ENCODE data around the gene BAIAP2L2.

DNA sequence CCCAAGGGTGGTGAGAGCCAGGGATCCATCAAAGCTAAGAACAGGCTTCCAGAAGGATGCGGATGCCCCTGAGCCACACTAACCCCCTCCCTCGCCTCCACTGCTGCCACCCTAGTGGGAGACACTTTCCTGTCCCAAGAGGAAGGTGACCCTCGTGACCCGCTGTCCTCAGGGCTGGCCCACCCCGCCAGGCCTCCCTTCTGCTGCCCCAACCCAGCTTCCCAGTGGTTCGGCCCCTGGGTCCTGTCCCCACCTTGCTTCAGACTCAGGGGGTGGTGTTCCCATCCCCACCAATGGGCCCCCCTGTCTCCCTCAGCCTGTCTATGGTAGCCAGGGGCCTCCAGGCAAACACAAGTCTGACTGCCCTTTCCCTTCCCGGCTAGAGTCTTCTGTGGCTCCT is 59.8 kb downstream of the BAIAP2L2 start:
- TF ChIP-seq, protein P1, sequence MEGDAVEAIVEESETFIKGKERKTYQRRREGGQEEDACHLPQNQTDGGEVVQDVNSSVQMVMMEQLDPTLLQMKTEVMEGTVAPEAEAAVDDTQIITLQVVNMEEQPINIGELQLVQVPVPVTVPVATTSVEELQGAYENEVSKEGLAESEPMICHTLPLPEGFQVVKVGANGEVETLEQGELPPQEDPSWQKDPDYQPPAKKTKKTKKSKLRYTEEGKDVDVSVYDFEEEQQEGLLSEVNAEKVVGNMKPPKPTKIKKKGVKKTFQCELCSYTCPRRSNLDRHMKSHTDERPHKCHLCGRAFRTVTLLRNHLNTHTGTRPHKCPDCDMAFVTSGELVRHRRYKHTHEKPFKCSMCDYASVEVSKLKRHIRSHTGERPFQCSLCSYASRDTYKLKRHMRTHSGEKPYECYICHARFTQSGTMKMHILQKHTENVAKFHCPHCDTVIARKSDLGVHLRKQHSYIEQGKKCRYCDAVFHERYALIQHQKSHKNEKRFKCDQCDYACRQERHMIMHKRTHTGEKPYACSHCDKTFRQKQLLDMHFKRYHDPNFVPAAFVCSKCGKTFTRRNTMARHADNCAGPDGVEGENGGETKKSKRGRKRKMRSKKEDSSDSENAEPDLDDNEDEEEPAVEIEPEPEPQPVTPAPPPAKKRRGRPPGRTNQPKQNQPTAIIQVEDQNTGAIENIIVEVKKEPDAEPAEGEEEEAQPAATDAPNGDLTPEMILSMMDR (IDR thresholded peaks at IDR 0.05), result no peak
- TF ChIP-seq EZH2 (IDR thresholded peaks at IDR 0.05; ENCODE audit: borderline replicate concordance, insufficient read depth, low read depth, low read length, poor library complexity, severe bottlenecking), result no peak

Data from B cell (primary cell).